ENCODE results near the gene EDAR.

EDAR gene

GRCh38 chr2:108916122-108916795 lies 72.8 kb downstream of the EDAR start:
- Mint-ChIP-seq H3K4me1 (peaks cover 10% of the 10 kb centered on the region), H3K36me3 (ENCODE audit: low read depth) (no peaks in the 10 kb centered on the region), H3K27me3 (ENCODE audit: low read depth) (peaks cover 16% of the 10 kb centered on the region), H3K9me3 (no peaks in the 10 kb centered on the region), H3K27ac (no peak overlapping the region), H3K4me3 (no peak overlapping the region)
- TF ChIP-seq CTCF (IDR thresholded peaks at IDR 0.05; ENCODE audit: unreplicated experiment in 3 of 3), result no peak

- Mint-ChIP-seq H3K36me3 (ENCODE audit: low read depth) (no peaks in the 10 kb centered on the region), H3K4me1 (peaks cover 15% of the 10 kb centered on the region), H3K4me3 (no peak overlapping the region), H3K9me3 (no peaks in the 10 kb centered on the region), H3K27ac (no peak overlapping the region), H3K27me3 (ENCODE audit: low read depth) (peaks cover 8% of the 10 kb centered on the region)
- no peak for TF ChIP-seq CTCF (IDR thresholded peaks at IDR 0.05; ENCODE audit: unreplicated experiment in 3 of 3)
These were observed 76.5 kb downstream of the EDAR start for GRCh38 chr2:108912629-108912902.

- TF ChIP-seq CTCF (IDR thresholded peaks at IDR 0.05; ENCODE audit: unreplicated experiment in 3 of 3), result no peak
- peaks cover 9% of the 10 kb centered on the region for H3K4me1 Mint-ChIP-seq
- H3K9me3 Mint-ChIP-seq, result no peaks in the 10 kb centered on the region
- no peak overlapping the region for H3K4me3 Mint-ChIP-seq
- no peak overlapping the region for H3K27ac Mint-ChIP-seq
- no peaks in the 10 kb centered on the region for H3K36me3 Mint-ChIP-seq (ENCODE audit: low read depth)
- peaks cover 2% of the 10 kb centered on the region for H3K27me3 Mint-ChIP-seq (ENCODE audit: low read depth)
These were observed 77.0 kb downstream of the EDAR start for GRCh38 chr2:108911807-108912628.

GRCh38 chr2:108911401-108911800 lies 77.6 kb downstream of the EDAR start:
- Mint-ChIP-seq H3K9me3 (no peaks in the 10 kb centered on the region), H3K36me3 (ENCODE audit: low read depth) (no peaks in the 10 kb centered on the region), H3K4me1 (peaks cover 5% of the 10 kb centered on the region), H3K27me3 (ENCODE audit: low read depth) (no peaks in the 10 kb centered on the region), H3K4me3 (no peak overlapping the region), H3K27ac (no peak overlapping the region)
- no peak for TF ChIP-seq CTCF (IDR thresholded peaks at IDR 0.05; ENCODE audit: unreplicated experiment in 3 of 3)

GRCh38 chr2:108910541-108911396 lies 78.3 kb downstream of the EDAR start:
- TF ChIP-seq CTCF (IDR thresholded peaks at IDR 0.05; ENCODE audit: unreplicated experiment in 3 of 3), result no peak
- H3K4me3 Mint-ChIP-seq, result no peak overlapping the region
- H3K36me3 Mint-ChIP-seq (ENCODE audit: low read depth), result no peaks in the 10 kb centered on the region
- H3K4me1 Mint-ChIP-seq, result peaks cover 5% of the 10 kb centered on the region
- H3K9me3 Mint-ChIP-seq, result no peaks in the 10 kb centered on the region
- no peak overlapping the region for H3K27ac Mint-ChIP-seq
- H3K27me3 Mint-ChIP-seq (ENCODE audit: low read depth), result no peaks in the 10 kb centered on the region

All from nephron (organoid).